NOMO-1 (cell line): ENCODE data around the gene ZNF579.

Source experiments
- DNase-seq, 2 experiments: peaks; one replicate each; lab custom pipeline; 2025; ENCODE audit not compliant: unreplicated experiment in 2 of 2; lab: John Stamatoyannopoulos, UW

ZNF579 gene

GRCh38 chr19:55611983-55612645, 31.5 kb upstream of the ZNF579 start:
- peak in 1 of 2 experiments; percentile 36 for DNase-seq

GRCh38 chr19:55611300-55611982, 30.8 kb upstream of the ZNF579 start:
- no peak for DNase-seq

- no peak for DNase-seq
Observed at GRCh38 chr19:55609326-55609725, 28.7 kb upstream of the ZNF579 start.

GRCh38 chr19:55606817-55607216, 26.2 kb upstream of the ZNF579 start:
- no peak for DNase-seq

GRCh38 chr19:55606471-55606787, 25.8 kb upstream of the ZNF579 start:
- no peak for DNase-seq

- peak; percentile 67 to 75 for DNase-seq
Observed at GRCh38 chr19:55605637-55606470, 25.2 kb upstream of the ZNF579 start, which contains the start of gene ZNF865. Gene ZNF865 (plus strand): TSS chr19:55605647. CDS start chr19:55613619, 7,972 bp downstream.

- DNase-seq = peak; percentile 88 to 89
Observed at GRCh38 chr19:55605207-55605636, 24.6 kb upstream of the ZNF579 start.

- no peak for DNase-seq
Observed at GRCh38 chr19:55603581-55604292, 23.1 kb upstream of the ZNF579 start.

GRCh38 chr19:55603115-55603514, 22.5 kb upstream of the ZNF579 start:
- DNase-seq = no peak

- no peak for DNase-seq
Observed at GRCh38 chr19:55602104-55603001, 21.7 kb upstream of the ZNF579 start.

GRCh38 chr19:55601084-55601483, 20.4 kb upstream of the ZNF579 start:
- no peak for DNase-seq

GRCh38 chr19:55600662-55601028, 20.0 kb upstream of the ZNF579 start:
- DNase-seq = no peak

- DNase-seq = peak; percentile 88 to 93
Observed at GRCh38 chr19:55599842-55600661, 19.4 kb upstream of the ZNF579 start, which contains the start of gene ZNF524. Gene ZNF524 (plus strand): TSS chr19:55600288. CDS start chr19:55602113, 1,825 bp downstream.

GRCh38 chr19:55599468-55599841, 18.8 kb upstream of the ZNF579 start, which contains the start of gene FIZ1:
Gene FIZ1 (minus strand): TSS chr19:55599517. CDS start chr19:55597865, 1,652 bp downstream.
- peak; percentile 97 for DNase-seq

- peak; percentile 80 to 86 for DNase-seq
Observed at GRCh38 chr19:55598719-55599467, 18.2 kb upstream of the ZNF579 start.

GRCh38 chr19:55598034-55598433, 17.4 kb upstream of the ZNF579 start:
- no peak for DNase-seq

GRCh38 chr19:55597501-55597921, 16.9 kb upstream of the ZNF579 start:
- no peak for DNase-seq

GRCh38 chr19:55596304-55596703, 15.7 kb upstream of the ZNF579 start:
- no peak for DNase-seq
